Type B pancreatic cell (in vitro differentiated cells): ENCODE results near the gene PDCD1. TPM values are rescaled to one million over a fixed set of nuclear protein-coding genes. Genes with fewer than 3 reads are reported as not detected.
A peak's percentile ranks its signal among the peaks of the same experiment; 100 is the strongest.

Experiments
- DNase-seq: peaks from one replicate; pipeline ENCODE4 v3.0.0; 2021; ENCODE audit warnings: mixed read lengths; ENCODE audit not compliant: unreplicated experiment; ENCODE audit errors: extremely low spot score
- H3K27ac Mint-ChIP-seq: 2 replicates; pipeline ENCODE4 v1.8.0; 2021; ENCODE audit warnings: mild to moderate bottlenecking, mixed read lengths
- H3K27me3 Mint-ChIP-seq: 2 replicates; pipeline ENCODE4 v1.8.0; 2021; ENCODE audit warnings: mixed read lengths
- H3K36me3 Mint-ChIP-seq: 2 replicates; pipeline ENCODE4 v1.8.0; 2021; ENCODE audit warnings: mixed read lengths
- H3K4me1 Mint-ChIP-seq: one replicate; pipeline ENCODE4 v1.8.0; 2021; ENCODE audit warnings: mixed read lengths; ENCODE audit not compliant: unreplicated experiment
- H3K4me3 Mint-ChIP-seq: 2 replicates; pipeline ENCODE4 v1.8.0; 2021; ENCODE audit warnings: mild to moderate bottlenecking, mixed read lengths
- H3K9me3 Mint-ChIP-seq: 2 replicates; pipeline ENCODE4 v1.8.0; 2021; ENCODE audit warnings: mixed read lengths
- CTCF ChIP-seq: fragments of 200-600 bp; sonication (generic); conservative IDR thresholded peaks from 2 replicates; pipeline ENCODE4 v1.5.0; 2021; ENCODE audit warnings: antibody characterized with exemption, mild to moderate bottlenecking
- total RNA-seq: library from RNA; stranded (reverse); gene quantifications from 2 replicates; pipeline ENCODE4 v1.2.1, GENCODE V29; 2021; ENCODE audit warnings: low replicate concordance

The PDCD1 gene
- total RNA-seq, 1 donor from 2014 or later = not detected

GRCh38 chr2:241849616-241850543 is 8.8 kb downstream of the PDCD1 start:
- no peak overlapping the region for H3K27ac Mint-ChIP-seq
- DNase-seq = peak; percentile 67
- peaks cover 6% of the 10 kb centered on the region for H3K4me1 Mint-ChIP-seq
- H3K27me3 Mint-ChIP-seq = peaks cover 17% of the 10 kb centered on the region
- H3K9me3 Mint-ChIP-seq = no peaks in the 10 kb centered on the region
- no peak for TF ChIP-seq CTCF
- H3K36me3 Mint-ChIP-seq = no peaks in the 10 kb centered on the region
- no peak overlapping the region for H3K4me3 Mint-ChIP-seq

DNA sequence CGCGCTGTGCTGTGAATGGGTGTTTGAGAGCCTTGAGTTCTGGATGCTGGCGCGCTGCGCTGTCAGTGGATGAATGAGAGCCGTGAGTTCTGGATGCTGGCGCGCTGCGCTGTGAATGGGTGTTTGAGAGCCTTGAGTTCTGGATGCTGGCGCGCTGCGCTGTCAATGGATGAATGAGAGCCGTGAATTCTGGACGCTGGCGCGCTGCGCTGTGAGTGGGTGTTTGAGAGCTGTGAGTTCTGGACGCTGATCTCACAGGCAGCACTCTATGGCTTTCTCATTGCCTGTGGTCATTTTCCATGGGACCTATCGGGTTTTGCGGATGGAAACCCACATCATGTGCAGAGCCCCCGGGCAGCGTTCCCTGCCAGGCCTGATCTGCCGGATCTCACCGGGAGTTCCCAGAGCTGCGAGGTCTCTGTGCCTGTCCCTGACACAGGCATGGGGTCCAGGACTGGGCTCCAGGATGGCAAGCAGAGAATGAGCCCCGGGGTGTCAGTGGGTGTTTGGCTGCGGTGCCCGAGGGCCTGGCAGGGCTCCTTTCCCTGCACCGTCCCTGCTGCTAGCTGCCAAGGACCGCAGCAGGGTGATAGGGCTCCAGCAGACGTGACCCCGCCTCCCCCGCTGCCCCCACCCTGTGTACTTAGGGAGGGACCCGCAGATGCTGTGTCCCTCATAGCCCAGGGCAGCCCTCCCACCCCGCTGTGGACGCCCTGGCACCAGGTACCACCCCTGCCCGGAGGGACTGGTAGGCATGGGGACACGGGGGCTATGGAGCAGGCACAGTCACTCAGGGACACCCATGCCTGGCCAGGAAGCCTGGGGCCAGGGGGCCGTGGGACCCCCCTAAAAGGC is 9.7 kb downstream of the PDCD1 start:
- DNase-seq = peak; percentile 69
- Mint-ChIP-seq H3K27me3 (peaks cover 17% of the 10 kb centered on the region), H3K9me3 (no peaks in the 10 kb centered on the region), H3K4me3 (no peak overlapping the region), H3K27ac (no peak overlapping the region), H3K36me3 (no peaks in the 10 kb centered on the region), H3K4me1 (peaks cover 6% of the 10 kb centered on the region)
- no peak for TF ChIP-seq CTCF

DNA sequence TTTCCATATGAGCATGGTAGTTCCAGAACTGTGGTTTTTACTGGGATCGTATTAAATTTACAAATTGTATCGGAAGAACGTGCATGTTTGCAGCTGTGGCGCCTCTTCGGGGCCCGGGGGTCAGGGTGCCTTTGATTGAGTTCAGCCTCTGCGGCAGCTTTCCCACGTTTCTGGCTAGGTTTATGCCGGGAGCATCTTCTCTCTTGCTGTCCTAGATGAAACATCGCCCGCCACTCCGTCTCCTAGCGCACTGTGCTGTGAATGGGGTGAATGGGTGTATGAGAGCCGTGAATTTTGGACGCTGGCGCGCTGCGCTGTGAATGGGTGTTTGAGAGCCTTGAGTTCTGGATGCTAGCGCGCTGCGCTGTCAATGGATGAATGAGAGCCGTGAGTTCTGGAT is 12.3 kb downstream of the PDCD1 start:
- TF ChIP-seq CTCF = no peak
- Mint-ChIP-seq H3K36me3 (no peaks in the 10 kb centered on the region), H3K4me1 (peaks cover 13% of the 10 kb centered on the region), H3K9me3 (no peaks in the 10 kb centered on the region), H3K27me3 (peaks cover 17% of the 10 kb centered on the region), H3K4me3 (no peak overlapping the region), H3K27ac (no peak overlapping the region)
- DNase-seq = no peak

DNA sequence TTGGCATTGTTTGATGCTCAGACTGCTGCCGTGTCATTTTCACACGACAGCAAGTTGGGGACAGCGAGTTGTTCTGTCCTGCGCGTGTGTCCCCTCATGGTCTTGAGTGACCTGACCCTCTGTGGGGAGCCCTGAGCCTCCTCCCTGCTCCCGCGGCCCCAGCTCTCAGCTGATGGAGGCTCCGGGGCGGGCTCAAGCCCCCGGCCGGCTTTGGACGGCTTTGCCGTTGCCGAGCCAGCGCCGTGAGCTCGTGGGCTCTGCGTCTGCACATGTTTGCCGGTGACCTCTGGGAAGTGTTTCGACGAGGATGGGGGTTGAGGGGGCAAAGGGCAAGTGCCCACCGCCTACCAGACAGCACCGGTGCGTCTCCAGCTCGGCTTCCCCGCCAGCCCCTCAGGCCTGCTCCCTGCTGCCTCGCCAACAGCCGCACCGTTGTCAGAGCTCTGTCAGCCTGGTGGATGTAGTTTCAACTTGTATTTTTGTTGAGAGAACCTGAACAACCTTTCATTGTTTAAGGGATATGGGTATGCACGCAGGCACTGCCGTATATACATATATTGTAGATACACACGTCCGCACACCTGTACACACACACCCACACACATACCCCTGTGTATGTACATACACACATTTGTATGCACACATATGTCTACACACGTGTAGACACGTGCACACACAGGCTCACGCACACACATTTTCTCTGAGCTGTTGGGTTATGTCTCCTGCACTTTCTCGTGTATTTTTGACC is 13.7 kb downstream of the PDCD1 start:
- no peaks in the 10 kb centered on the region for H3K9me3 Mint-ChIP-seq
- no peak for TF ChIP-seq CTCF
- no peak for DNase-seq
- peak overlapping the region; percentile 37 for H3K27ac Mint-ChIP-seq
- H3K36me3 Mint-ChIP-seq = no peaks in the 10 kb centered on the region
- peak overlapping the region; percentile 70 for H3K4me3 Mint-ChIP-seq
- peaks cover 13% of the 10 kb centered on the region for H3K4me1 Mint-ChIP-seq
- peaks cover 22% of the 10 kb centered on the region for H3K27me3 Mint-ChIP-seq

DNA sequence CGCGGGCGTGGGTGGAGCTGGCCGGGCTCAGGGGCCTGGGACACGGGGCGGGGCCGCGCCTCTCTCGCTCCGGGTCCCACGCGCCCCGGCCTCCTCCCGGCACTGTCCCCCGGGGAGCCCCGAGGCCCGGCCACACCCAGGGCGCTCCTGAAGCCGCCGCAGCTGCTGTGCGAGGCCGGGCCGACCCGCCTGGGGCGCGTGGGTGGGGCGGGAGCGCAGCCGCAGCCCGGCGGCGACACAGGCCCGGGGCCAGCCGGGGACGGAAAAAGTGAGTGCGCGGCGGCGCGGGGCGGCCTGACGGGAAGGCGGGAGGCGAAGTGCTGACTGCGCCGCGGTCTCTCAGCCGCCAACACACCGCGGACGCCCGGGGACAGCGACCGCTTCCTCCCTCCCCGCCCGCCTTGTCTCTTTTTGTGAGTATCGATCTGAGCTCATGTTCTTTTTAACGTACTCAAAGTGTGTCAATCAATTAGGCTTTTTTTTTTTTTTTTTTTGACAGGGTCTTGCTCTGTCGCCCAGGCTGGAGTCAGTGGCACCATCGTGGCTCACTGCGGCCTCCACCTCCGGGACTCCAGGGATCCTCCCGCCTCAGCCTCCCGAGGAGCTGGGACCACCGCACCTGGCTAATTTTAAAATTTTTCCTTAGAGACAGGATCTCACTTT is 14.5 kb downstream of the PDCD1 start:
- Mint-ChIP-seq H3K27me3 (peaks cover 24% of the 10 kb centered on the region), H3K27ac (no peak overlapping the region), H3K4me1 (peaks cover 13% of the 10 kb centered on the region), H3K4me3 (peak overlapping the region; percentile 70), H3K36me3 (no peaks in the 10 kb centered on the region), H3K9me3 (no peaks in the 10 kb centered on the region)
- TF ChIP-seq CTCF = no peak
- DNase-seq = peak; percentile 74
